Body of pancreas (tissue), 4 donors: ENCODE measurements around the gene TFAP2C.

Experiments used
- POLR2A ChIP-seq, 3 donors: fragments of 450-650 bp; IDR thresholded peaks; one replicate each; pipeline ENCODE4 v1.6.1; 2016; ENCODE audit warnings: antibody characterized with exemption in 3 of 3, mild to moderate bottlenecking in 2 of 3
- TF ChIP-seq, protein P1 (sequence below), 7 experiments: fragments of 450-650 bp in 4 of 7; fragments of 200-600 bp in 3 of 7; sonication (generic) in 3 of 7; IDR thresholded peaks; one replicate each; pipeline ENCODE4 v1.5.1; 2016 to 2019; ENCODE audit warnings: antibody characterized with exemption in 7 of 7

DNA sequence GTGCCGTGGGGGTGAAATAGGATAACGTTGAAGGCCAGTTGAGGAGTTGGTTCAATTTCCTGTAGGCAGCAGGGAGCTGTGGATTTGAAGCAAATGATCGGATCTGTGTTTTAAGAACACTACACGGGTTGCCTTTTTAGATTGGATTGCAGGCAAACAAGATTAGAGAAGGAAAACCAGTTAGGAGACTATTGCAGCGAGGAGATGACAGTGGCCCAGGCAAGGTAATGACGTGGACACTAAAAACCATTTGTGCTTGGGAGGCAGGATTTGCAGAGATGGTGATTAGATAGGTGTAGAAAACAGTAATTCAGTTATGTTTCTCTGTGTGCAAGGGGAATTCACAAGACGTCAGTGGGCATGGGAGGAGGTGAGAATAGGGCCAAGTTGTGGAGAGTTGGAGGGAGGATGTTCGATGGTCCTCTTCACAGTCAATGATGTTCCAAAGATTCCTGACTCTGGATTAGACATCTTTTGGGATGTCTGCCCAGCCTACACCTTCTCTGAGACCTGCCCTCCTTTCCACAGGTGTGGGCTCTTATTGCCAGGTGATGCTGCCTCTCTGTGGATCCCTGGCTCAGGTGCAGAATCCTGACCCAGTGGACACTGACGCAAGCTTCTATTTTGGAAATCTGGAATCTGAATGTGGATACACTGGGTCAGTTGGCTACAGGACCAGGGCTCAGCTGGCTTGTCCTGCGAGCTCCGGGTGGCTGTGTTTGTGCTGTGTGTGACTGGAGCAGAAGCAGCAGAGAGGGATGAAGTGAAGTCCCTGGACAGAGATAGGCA lies 54.2 kb downstream of the TFAP2C start:
- TF ChIP-seq, protein P1, sequence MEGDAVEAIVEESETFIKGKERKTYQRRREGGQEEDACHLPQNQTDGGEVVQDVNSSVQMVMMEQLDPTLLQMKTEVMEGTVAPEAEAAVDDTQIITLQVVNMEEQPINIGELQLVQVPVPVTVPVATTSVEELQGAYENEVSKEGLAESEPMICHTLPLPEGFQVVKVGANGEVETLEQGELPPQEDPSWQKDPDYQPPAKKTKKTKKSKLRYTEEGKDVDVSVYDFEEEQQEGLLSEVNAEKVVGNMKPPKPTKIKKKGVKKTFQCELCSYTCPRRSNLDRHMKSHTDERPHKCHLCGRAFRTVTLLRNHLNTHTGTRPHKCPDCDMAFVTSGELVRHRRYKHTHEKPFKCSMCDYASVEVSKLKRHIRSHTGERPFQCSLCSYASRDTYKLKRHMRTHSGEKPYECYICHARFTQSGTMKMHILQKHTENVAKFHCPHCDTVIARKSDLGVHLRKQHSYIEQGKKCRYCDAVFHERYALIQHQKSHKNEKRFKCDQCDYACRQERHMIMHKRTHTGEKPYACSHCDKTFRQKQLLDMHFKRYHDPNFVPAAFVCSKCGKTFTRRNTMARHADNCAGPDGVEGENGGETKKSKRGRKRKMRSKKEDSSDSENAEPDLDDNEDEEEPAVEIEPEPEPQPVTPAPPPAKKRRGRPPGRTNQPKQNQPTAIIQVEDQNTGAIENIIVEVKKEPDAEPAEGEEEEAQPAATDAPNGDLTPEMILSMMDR (IDR thresholded peaks at IDR 0.05) = no peak
- no peak for TF ChIP-seq POLR2A (IDR thresholded peaks at IDR 0.05)
